GM19395 (cell line): ENCODE measurements around the gene AKAP17A.

ENCODE experiments used
- ATAC-seq: cut with Tn5 transposase; IDR thresholded peaks from one replicate; pipeline ENCODE4 v1.9.1; 2021; ENCODE audit warnings: mild to moderate bottlenecking, moderate library complexity; ENCODE audit not compliant: unreplicated experiment

AKAP17A gene

GRCh38 chrX:1582686-1583437 lies 8.5 kb upstream of the AKAP17A start:
- ATAC-seq = peak; percentile 73

GRCh38 chrX:1584237-1585011 lies 7.0 kb upstream of the AKAP17A start:
- no peak for ATAC-seq

GRCh38 chrX:1587161-1587560 lies 4.2 kb upstream of the AKAP17A start:
- ATAC-seq = no peak

GRCh38 chrX:1589356-1590130 lies 1.9 kb upstream of the AKAP17A start:
- no peak for ATAC-seq

- ATAC-seq = no peak
Measured at GRCh38 chrX:1591863-1592469, 562 bp downstream of the AKAP17A start.

GRCh38 chrX:1592470-1593142 lies 1.2 kb downstream of the AKAP17A start:
- peak; percentile 59 for ATAC-seq

- ATAC-seq = no peak
Measured at GRCh38 chrX:1593286-1594271, 2.2 kb downstream of the AKAP17A start.

- ATAC-seq = no peak
Measured at GRCh38 chrX:1595711-1596060, 4.3 kb downstream of the AKAP17A start.

GRCh38 chrX:1596676-1597344 lies 5.4 kb downstream of the AKAP17A start:
- ATAC-seq = no peak

- ATAC-seq = no peak
Measured at GRCh38 chrX:1597345-1598020, 6.1 kb downstream of the AKAP17A start.

- peak; percentile 50 for ATAC-seq
Measured at GRCh38 chrX:1598021-1598875, 6.8 kb downstream of the AKAP17A start.

GRCh38 chrX:1598876-1599790 lies 7.7 kb downstream of the AKAP17A start:
- no peak for ATAC-seq

GRCh38 chrX:1599791-1600405 lies 8.5 kb downstream of the AKAP17A start:
- ATAC-seq = no peak

GRCh38 chrX:1600406-1601050 lies 9.1 kb downstream of the AKAP17A start:
- no peak for ATAC-seq

- no peak for ATAC-seq
Measured at GRCh38 chrX:1601051-1601767, 9.8 kb downstream of the AKAP17A start.
